GM23338 (cell line): ENCODE measurements around the gene CRYBG2.

Experiments used
- POLR2AphosphoS5 ChIP-seq: IDR thresholded peaks from 2 replicates; pipeline ENCODE4 v1.6.1; 2016; ENCODE audit warnings: antibody characterized with exemption, low read depth
- TF ChIP-seq, protein P1 (sequence below), 2 experiments: fragments of 200-600 bp in 1 of 2; sonication (generic) in 1 of 2; conservative IDR thresholded peaks; 2 replicates each; pipeline versions ENCODE4 v1.5.1 to v1.6.1; 2016 to 2017; ENCODE audit warnings: antibody characterized with exemption in 2 of 2, low read depth in 2 of 2, mild to moderate bottlenecking in 2 of 2, moderate library complexity in 1 of 2
- TF ChIP-seq, protein P2 (sequence below): IDR thresholded peaks from one replicate; pipeline ENCODE4 v1.6.1; 2018; ENCODE audit warnings: antibody characterized with exemption; ENCODE audit not compliant: unreplicated experiment

DNA sequence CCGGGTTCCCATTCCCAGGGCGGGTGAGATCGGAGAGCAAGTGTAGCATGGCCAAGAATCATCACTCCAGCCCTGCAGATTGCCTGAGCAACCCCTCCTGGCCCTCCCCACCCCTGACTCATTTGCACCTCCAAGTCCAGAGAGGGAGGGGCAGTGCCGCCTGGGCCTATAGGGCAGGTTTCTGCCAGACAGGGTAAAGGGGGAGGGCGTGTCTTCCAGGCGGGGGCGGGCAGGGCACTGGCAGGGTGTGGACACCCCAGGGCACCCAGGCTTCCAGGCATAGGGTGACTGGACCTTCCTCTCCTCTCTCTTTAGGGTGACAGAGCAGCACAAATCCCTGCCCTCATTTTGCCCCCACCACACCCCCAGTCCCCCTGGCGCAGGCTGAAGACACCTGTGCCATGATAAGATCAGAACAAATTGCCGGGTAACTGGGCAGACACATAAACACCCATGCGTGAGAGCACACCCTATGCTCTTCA is 3.2 kb upstream of the CRYBG2 start:
- TF ChIP-seq, protein P1, sequence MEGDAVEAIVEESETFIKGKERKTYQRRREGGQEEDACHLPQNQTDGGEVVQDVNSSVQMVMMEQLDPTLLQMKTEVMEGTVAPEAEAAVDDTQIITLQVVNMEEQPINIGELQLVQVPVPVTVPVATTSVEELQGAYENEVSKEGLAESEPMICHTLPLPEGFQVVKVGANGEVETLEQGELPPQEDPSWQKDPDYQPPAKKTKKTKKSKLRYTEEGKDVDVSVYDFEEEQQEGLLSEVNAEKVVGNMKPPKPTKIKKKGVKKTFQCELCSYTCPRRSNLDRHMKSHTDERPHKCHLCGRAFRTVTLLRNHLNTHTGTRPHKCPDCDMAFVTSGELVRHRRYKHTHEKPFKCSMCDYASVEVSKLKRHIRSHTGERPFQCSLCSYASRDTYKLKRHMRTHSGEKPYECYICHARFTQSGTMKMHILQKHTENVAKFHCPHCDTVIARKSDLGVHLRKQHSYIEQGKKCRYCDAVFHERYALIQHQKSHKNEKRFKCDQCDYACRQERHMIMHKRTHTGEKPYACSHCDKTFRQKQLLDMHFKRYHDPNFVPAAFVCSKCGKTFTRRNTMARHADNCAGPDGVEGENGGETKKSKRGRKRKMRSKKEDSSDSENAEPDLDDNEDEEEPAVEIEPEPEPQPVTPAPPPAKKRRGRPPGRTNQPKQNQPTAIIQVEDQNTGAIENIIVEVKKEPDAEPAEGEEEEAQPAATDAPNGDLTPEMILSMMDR (conservative IDR thresholded peaks at IDR 0.05; ENCODE audit: low read depth in 2 of 2) = no peak
- TF ChIP-seq POLR2AphosphoS5 = no peak
- TF ChIP-seq, protein P2, sequence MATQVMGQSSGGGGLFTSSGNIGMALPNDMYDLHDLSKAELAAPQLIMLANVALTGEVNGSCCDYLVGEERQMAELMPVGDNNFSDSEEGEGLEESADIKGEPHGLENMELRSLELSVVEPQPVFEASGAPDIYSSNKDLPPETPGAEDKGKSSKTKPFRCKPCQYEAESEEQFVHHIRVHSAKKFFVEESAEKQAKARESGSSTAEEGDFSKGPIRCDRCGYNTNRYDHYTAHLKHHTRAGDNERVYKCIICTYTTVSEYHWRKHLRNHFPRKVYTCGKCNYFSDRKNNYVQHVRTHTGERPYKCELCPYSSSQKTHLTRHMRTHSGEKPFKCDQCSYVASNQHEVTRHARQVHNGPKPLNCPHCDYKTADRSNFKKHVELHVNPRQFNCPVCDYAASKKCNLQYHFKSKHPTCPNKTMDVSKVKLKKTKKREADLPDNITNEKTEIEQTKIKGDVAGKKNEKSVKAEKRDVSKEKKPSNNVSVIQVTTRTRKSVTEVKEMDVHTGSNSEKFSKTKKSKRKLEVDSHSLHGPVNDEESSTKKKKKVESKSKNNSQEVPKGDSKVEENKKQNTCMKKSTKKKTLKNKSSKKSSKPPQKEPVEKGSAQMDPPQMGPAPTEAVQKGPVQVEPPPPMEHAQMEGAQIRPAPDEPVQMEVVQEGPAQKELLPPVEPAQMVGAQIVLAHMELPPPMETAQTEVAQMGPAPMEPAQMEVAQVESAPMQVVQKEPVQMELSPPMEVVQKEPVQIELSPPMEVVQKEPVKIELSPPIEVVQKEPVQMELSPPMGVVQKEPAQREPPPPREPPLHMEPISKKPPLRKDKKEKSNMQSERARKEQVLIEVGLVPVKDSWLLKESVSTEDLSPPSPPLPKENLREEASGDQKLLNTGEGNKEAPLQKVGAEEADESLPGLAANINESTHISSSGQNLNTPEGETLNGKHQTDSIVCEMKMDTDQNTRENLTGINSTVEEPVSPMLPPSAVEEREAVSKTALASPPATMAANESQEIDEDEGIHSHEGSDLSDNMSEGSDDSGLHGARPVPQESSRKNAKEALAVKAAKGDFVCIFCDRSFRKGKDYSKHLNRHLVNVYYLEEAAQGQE = no peak
